Panc1 (cell line): Measurements from ENCODE around the gene IL36B. TPM values are rescaled to one million over a fixed set of nuclear protein-coding genes. Genes with fewer than 3 reads are reported as not detected.

Experiments used
- ATAC-seq: fragments of 200-7000 bp; cut with Tn5 transposase; 2 replicates; pipeline ENCODE4 v1.9.1; 2020; ENCODE audit warnings: mild to moderate bottlenecking, moderate library complexity
- BruUV-seq: library from RNA; stranded (reverse); fragments of 400-500 nt; replicated peaks from 2 replicates; lab custom pipeline; 2021; lab: Mats Ljungman, UMichigan
- CTCF ChIA-PET: fragments of 300-600 bp; sonication (Branson Sonifier 250); formaldehyde crosslinking; loops from one replicate; lab custom pipeline; 2022; ENCODE audit warnings: antibody characterized with exemption; lab: Charles Lee
- POLR2A ChIA-PET: fragments of 300-600 bp; sonication (Branson Sonifier 250); formaldehyde crosslinking; loops from one replicate; lab custom pipeline; 2022; ENCODE audit warnings: antibody characterized with exemption; lab: Charles Lee
- DNase-seq: peaks from one replicate; pipeline ENCODE4 v3.0.0-alpha.2; 2010; ENCODE audit warnings: low read depth, low spot score
- H3K27ac ChIP-seq: 2 replicates; pipeline ENCODE4 v1.5.1; 2011; ENCODE audit warnings: mild to moderate bottlenecking, low read length, inconsistent platforms
- H3K27me3 ChIP-seq: fragments of 200-500 bp; sonication (Bioruptor generic); 2 replicates; pipeline ENCODE4 v1.6.0; 2014; ENCODE audit warnings: low read length, inconsistent platforms; ENCODE audit not compliant: control insufficient read depth, insufficient read depth
- H3K36me3 ChIP-seq: fragments of 200-500 bp; sonication (Bioruptor generic); 2 replicates; pipeline ENCODE4 v1.5.1; 2014; ENCODE audit warnings: inconsistent platforms, mild to moderate bottlenecking, low read length, moderate library complexity; ENCODE audit not compliant: control insufficient read depth, insufficient read depth
- H3K4me1 ChIP-seq: 2 replicates; pipeline ENCODE4 v1.5.1; 2011; ENCODE audit warnings: inconsistent platforms, mild to moderate bottlenecking, low read length, moderate library complexity; ENCODE audit not compliant: control insufficient read depth, insufficient read depth
- H3K4me3 ChIP-seq, 2 experiments: 2 replicates each; pipeline ENCODE4 v1.5.1; 2011 to 2012; ENCODE audit warnings: low read depth in 2 of 2, low read length in 2 of 2, mild to moderate bottlenecking in 2 of 2, inconsistent platforms in 1 of 2, moderate library complexity in 1 of 2
- H3K9me3 ChIP-seq: fragments of 200-500 bp; sonication (Bioruptor generic); 2 replicates; pipeline ENCODE4 v1.5.1; 2014; ENCODE audit warnings: low read depth, mild to moderate bottlenecking, inconsistent platforms, low read length, moderate library complexity; ENCODE audit not compliant: control insufficient read depth, insufficient read depth
- CTCF ChIP-seq: fragments of 450-650 bp; IDR thresholded peaks from 2 replicates; pipeline ENCODE4 v1.5.1; 2017; ENCODE audit warnings: mild to moderate bottlenecking
- POLR2AphosphoS5 ChIP-seq: IDR thresholded peaks from 2 replicates; pipeline ENCODE4 v1.6.1; 2012; ENCODE audit warnings: mild to moderate bottlenecking, low read depth, low read length, moderate library complexity
- SIN3A ChIP-seq: IDR thresholded peaks from 2 replicates; pipeline ENCODE4 v1.6.1; 2012; ENCODE audit warnings: low read depth, mild to moderate bottlenecking, low read length, moderate library complexity, borderline replicate concordance; ENCODE audit not compliant: insufficient read depth
- TCF7L2 ChIP-seq: IDR thresholded peaks from 2 replicates; pipeline ENCODE4 v1.6.1; 2011; ENCODE audit warnings: mild to moderate bottlenecking, low read depth, low read length, inconsistent platforms
- in situ Hi-C: cut with HindIII; loops from 2 replicates; pipeline ENCODE4 v1.10.0; 2016; ENCODE audit warnings: low sequenced_read_pairs, low pct_unique_long_range_greater_than_20kb
- intact Hi-C: fragments of 100-400 bp; cut with micrococcal nuclease; formaldehyde crosslinking; loops from one replicate; pipeline ENCODE4 v1.10.0; 2022; ENCODE audit not compliant: unreplicated experiment
- total RNA-seq: library from RNA; stranded (reverse); gene quantifications from one replicate; pipeline ENCODE4 v1.2.1, GENCODE V29; 2021; ENCODE audit not compliant: unreplicated experiment
- TF ChIP-seq, protein P1 (sequence below), 2 experiments: IDR thresholded peaks; 2 replicates each; pipeline ENCODE4 v1.6.1; 2011 to 2012; ENCODE audit warnings: low read depth in 2 of 2, control low read depth in 1 of 2, low read length in 1 of 2, mild to moderate bottlenecking in 1 of 2, moderate library complexity in 1 of 2; ENCODE audit not compliant: insufficient read depth in 1 of 2

Gene IL36B
- total RNA-seq, 1 experiment from 2014 or later, result not detected

- CTCF ChIA-PET, result no interaction called here
- Histone ChIP-seq H3K27me3 (peaks cover 17% of the 10 kb centered on the region; the same call in 1 of the 2 replicates), H3K27ac (no peak overlapping the region), H3K4me3 (no peak overlapping the region), H3K36me3 (no peaks in the 10 kb centered on the region), H3K9me3 (no peaks in the 10 kb centered on the region), H3K4me1 (no peaks in the 10 kb centered on the region)
- POLR2A ChIA-PET, result no interaction called here
- intact Hi-C loops (no loop called here), in situ Hi-C loops (no loop called here)
- no TSS peak for BruUV-seq
- TF ChIP-seq CTCF, result no peak
- TF ChIP-seq SIN3A, result no peak
- TF ChIP-seq, protein P1, sequence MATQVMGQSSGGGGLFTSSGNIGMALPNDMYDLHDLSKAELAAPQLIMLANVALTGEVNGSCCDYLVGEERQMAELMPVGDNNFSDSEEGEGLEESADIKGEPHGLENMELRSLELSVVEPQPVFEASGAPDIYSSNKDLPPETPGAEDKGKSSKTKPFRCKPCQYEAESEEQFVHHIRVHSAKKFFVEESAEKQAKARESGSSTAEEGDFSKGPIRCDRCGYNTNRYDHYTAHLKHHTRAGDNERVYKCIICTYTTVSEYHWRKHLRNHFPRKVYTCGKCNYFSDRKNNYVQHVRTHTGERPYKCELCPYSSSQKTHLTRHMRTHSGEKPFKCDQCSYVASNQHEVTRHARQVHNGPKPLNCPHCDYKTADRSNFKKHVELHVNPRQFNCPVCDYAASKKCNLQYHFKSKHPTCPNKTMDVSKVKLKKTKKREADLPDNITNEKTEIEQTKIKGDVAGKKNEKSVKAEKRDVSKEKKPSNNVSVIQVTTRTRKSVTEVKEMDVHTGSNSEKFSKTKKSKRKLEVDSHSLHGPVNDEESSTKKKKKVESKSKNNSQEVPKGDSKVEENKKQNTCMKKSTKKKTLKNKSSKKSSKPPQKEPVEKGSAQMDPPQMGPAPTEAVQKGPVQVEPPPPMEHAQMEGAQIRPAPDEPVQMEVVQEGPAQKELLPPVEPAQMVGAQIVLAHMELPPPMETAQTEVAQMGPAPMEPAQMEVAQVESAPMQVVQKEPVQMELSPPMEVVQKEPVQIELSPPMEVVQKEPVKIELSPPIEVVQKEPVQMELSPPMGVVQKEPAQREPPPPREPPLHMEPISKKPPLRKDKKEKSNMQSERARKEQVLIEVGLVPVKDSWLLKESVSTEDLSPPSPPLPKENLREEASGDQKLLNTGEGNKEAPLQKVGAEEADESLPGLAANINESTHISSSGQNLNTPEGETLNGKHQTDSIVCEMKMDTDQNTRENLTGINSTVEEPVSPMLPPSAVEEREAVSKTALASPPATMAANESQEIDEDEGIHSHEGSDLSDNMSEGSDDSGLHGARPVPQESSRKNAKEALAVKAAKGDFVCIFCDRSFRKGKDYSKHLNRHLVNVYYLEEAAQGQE (IDR thresholded peaks at IDR 0.05; ENCODE audit: insufficient read depth in 1 of 2, low read depth in 2 of 2, low read length in 1 of 2), result no peak
- no peak for TF ChIP-seq TCF7L2
- no peak for TF ChIP-seq POLR2AphosphoS5
- ATAC-seq (no peak), DNase-seq (no peak)
Observed at GRCh38 chr2:113032737-113033136, 19.9 kb downstream of the IL36B start.

- no TSS peak for BruUV-seq
- CTCF ChIA-PET, result no interaction called here
- no peak for ATAC-seq
- no peaks in the 10 kb centered on the region for H3K36me3 ChIP-seq
- POLR2A ChIA-PET, result no interaction called here
- intact Hi-C loops, result no loop called here
- peaks cover 35% of the 10 kb centered on the region for H3K27me3 ChIP-seq
- no peaks in the 10 kb centered on the region for H3K9me3 ChIP-seq
- TF ChIP-seq CTCF (no peak), POLR2AphosphoS5 (no peak), SIN3A (no peak), TCF7L2 (no peak)
- TF ChIP-seq, protein P1 (IDR thresholded peaks at IDR 0.05; ENCODE audit: insufficient read depth in 1 of 2, low read depth in 2 of 2, low read length in 1 of 2), result no peak
- H3K4me3 ChIP-seq, result no peak overlapping the region
- no peak for DNase-seq
- H3K27ac ChIP-seq, result no peak overlapping the region
- no peaks in the 10 kb centered on the region for H3K4me1 ChIP-seq
- in situ Hi-C loops, result no loop called here
Observed at GRCh38 chr2:113028112-113028511, 24.6 kb downstream of the IL36B start.
